IPS-18c (cell line): ENCODE data around the gene CAD.

ENCODE experiments used
- H3K4me3 ChIP-seq: 2 replicates; pipeline ENCODE4 v1.7.0; 2013; ENCODE audit warnings: low read depth, mild to moderate bottlenecking, low read length, moderate library complexity; ENCODE audit not compliant: insufficient read depth
- H3K9me3 ChIP-seq: one replicate; pipeline ENCODE4 v1.6.1; 2013; ENCODE audit warnings: mild to moderate bottlenecking, low read length, moderate library complexity; ENCODE audit not compliant: control insufficient read depth, insufficient read depth

The CAD gene

DNA sequence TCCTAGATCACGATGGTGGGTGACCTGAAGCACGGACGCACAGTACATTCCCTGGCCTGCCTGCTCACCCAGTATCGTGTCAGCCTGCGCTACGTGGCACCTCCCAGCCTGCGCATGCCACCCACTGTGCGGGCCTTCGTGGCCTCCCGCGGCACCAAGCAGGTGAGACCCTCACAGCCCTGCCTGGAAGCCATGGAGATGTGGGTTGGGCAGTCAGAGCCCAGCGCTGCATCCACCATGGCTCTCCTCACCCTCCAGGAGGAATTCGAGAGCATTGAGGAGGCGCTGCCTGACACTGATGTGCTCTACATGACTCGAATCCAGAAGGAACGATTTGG lies 25.4 kb downstream of the CAD start:
- H3K4me3 ChIP-seq, result no peak overlapping the region
- H3K9me3 ChIP-seq, result no peaks in the 10 kb centered on the region

DNA sequence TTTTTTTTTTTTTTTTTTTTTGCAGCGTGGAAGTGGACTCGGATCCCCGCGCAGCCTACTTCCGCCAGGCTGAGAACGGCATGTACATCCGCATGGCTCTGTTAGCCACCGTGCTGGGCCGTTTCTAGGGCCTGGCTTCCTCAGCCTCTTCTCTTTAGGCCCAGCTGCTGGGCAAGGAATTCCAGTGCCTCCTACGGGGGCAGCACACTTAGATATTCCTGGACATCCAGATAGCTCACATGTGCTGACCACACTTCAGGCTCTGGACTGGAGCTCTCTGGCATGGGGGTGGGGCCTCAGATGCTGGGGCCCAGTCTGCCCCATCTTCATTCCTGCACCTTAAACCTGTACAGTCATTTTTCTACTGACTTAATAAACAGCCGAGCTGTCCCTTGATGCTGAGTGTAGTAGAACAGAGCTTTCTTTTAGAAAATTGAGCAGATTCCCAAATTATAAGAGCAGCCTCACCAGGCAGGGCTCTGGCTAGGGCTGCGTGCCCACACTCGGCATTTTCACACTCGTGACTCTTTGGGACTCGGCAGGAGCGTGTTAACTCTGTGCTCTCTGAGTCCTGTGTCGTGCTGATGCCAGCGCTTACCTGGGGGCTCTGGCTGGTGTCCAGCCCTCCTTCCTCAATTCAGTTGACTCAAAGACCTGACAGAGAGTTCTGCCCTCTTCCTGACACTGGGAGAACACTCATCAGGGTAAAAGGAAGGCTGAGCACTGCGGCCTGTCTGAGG lies 26.4 kb downstream of the CAD start:
- H3K9me3 ChIP-seq, result no peaks in the 10 kb centered on the region
- H3K4me3 ChIP-seq, result no peak overlapping the region

DNA sequence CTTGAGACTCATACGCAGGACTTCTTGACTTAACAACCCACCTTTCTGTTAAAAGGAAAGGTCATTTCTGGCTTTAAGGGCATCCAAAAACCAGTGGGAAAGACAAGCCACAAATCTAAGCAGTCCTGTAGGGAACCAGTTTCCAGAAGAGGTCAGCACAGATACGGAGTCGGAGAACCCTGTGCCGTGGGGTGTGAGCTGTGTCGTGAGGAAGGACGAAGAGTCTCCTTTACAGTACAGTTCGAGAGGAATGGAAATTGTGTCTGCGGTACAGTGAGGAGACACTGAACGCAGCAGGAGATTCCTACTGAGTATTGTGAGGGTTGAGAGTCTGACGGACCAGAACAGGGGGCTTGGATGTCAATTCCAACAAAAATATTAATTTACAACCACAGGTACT lies 27.9 kb downstream of the CAD start:
- Histone ChIP-seq H3K4me3 (no peak overlapping the region), H3K9me3 (no peaks in the 10 kb centered on the region)

GRCh38 chr2:27245626-27246025 lies 28.5 kb downstream of the CAD start:
- no peak overlapping the region for H3K4me3 ChIP-seq
- no peaks in the 10 kb centered on the region for H3K9me3 ChIP-seq

- Histone ChIP-seq H3K9me3 (no peaks in the 10 kb centered on the region), H3K4me3 (no peak overlapping the region)
Measured at GRCh38 chr2:27247893-27248292, 30.7 kb downstream of the CAD start.

GRCh38 chr2:27249159-27249890 lies 32.2 kb downstream of the CAD start:
- Histone ChIP-seq H3K9me3 (no peaks in the 10 kb centered on the region), H3K4me3 (no peak overlapping the region)

- H3K4me3 ChIP-seq, result peak overlapping the region; percentile 38; the same call in 1 of the 2 replicates
- no peaks in the 10 kb centered on the region for H3K9me3 ChIP-seq
Measured at GRCh38 chr2:27249891-27250651, 32.9 kb downstream of the CAD start.

DNA sequence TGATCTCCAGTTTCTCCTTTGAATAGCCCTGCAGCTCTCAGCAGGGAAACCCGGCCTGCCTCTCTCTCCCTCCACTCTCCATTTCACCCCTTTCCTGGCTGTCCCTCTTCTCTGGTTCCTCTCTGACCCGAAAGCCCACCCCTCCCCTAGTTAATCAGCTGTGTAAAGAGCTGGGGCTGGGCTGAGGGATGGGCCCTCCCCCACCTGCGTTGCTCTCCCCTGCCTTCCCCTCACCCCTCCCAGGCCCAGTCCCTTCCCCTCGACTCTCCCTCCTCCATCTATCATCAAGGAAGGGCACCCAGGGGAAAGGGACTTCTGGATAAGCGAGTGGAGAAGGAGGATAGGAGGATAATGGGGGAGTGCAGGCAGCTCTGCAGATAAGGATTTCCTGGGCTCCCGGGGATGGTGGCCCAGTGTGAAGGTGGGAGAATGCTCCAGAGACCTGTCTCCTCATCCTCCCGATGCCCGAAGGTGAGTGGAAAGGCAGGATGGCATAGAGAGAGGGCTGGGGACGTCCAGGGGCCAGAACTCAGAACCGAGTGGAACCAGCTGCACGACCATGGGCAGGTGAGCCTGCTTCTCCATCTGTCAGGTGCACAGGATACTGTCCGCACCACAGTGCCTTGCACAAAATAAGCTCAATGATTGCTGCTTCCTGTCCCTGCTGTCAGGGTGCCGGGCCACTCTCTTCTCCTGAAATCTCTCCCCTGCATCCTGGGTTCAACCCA lies 33.6 kb downstream of the CAD start:
- Histone ChIP-seq H3K4me3 (peak overlapping the region; percentile 38; the same call in 1 of the 2 replicates), H3K9me3 (no peaks in the 10 kb centered on the region)

- Histone ChIP-seq H3K4me3 (no peak overlapping the region), H3K9me3 (no peaks in the 10 kb centered on the region)
Measured at GRCh38 chr2:27251766-27252165, 34.6 kb downstream of the CAD start.

- Histone ChIP-seq H3K9me3 (no peaks in the 10 kb centered on the region), H3K4me3 (no peak overlapping the region)
Measured at GRCh38 chr2:27255187-27255586, 38.0 kb downstream of the CAD start.

DNA sequence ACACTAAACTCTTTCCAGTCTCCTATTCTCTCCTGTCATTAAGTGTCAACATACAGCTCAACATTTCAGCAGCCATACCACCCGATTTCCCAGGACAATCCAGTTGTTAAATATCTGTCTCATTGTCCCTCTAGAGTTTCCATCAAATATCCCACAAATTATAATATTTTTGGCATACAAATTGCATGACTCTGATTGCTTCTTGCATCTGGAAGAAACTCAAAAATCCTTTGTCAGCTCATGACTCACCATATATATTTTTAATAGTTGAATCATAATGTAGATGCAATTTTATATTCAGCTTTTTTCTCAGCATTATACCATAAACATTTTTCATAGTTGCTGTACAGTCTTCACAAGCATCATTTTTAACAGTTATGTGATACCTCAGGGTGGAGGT lies 38.5 kb downstream of the CAD start:
- H3K4me3 ChIP-seq, result no peak overlapping the region
- no peaks in the 10 kb centered on the region for H3K9me3 ChIP-seq

GRCh38 chr2:27256855-27257454 lies 39.8 kb downstream of the CAD start:
- Histone ChIP-seq H3K4me3 (no peak overlapping the region; the same call in 1 of the 2 replicates), H3K9me3 (no peaks in the 10 kb centered on the region)

DNA sequence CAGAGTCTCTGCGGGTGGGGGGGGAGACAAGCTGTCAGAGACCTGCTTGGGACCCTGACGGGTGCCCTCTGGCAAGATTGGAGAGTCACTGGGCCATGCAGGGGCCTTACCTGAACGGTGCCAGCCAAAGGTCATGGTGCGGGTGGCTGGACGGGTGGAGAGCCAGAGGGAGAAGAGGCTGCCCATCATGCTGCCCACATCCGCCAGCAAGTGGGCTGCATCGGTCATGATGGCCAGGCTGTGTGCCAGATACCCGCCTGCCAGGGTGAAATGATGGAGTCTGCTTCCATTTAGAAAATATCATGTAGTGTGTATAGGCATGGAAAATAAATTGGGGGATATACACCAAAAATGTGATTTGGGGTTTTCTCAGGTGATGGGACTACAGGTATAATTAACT lies 40.9 kb downstream of the CAD start:
- no peaks in the 10 kb centered on the region for H3K9me3 ChIP-seq
- no peak overlapping the region for H3K4me3 ChIP-seq

GRCh38 chr2:27261241-27261925 lies 44.2 kb downstream of the CAD start:
- H3K4me3 ChIP-seq, result peak overlapping the region; percentile 36

GRCh38 chr2:27261926-27262298 lies 44.7 kb downstream of the CAD start:
- peak overlapping the region; percentile 36; the same call in 1 of the 2 replicates for H3K4me3 ChIP-seq

More at GRCh38 chr2:27261241-27261925, 44.2 kb downstream of the CAD start:
- no peaks in the 10 kb centered on the region for H3K9me3 ChIP-seq

DNA sequence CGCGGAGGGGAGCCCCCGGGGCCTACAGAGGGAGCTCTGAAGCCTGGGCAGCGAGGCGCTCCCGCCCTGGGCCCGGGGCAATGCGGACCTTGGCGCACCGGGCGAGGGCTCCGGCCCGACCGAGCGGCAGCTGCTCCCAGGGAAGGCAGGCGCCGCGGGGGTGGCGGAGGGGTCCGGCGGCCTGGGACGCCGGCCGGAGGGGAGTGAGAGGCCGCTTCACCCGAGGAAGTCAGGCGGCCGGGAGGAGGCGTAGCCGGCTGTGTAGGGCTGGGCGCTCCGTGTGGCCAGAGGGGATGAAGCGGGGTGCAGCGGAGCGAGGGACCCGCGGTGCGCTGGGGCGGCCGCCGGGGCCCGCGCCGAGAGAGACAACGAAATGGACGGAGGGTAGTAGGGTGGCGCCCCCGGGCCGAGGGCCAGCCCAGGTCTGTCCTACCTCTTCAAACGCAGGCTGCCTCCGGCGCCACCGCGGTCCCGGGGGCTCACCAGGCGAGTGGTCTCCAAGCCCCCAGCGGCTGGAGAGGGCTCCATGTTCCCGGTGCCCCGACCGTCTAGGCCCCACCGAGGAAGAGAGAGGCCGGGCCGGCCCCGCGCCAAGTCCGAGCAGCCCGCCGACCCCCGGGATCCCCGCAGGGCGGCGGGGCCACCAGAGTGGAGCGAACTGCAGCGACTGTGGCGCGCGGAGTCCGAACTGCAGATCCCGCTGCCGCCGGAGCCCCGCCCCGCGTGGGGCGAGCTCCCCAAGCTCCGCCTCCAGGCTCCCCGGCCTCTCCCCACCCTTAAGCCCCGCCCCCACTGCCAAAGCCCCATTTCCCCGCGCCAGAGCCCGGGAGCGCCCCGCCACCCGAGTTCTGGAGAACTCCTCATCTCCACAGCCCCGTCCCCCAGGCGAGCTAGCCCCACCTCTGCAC lies 45.5 kb downstream of the CAD start, which contains the start of gene SLC30A3:
Gene SLC30A3, minus strand, starts transcription at position 669 of the 908 bp plus-strand sequence. Its CDS starts 141 bp downstream, at position 528.
- Histone ChIP-seq H3K9me3 (no peaks in the 10 kb centered on the region), H3K4me3 (peak within 1 kb of the TSS; percentile 61)

More at GRCh38 chr2:27261926-27262298, 44.7 kb downstream of the CAD start:
- H3K9me3 ChIP-seq, result no peaks in the 10 kb centered on the region
